Activated naive CD4-positive, alpha-beta T cell treated with Interleukin-2 at 50 U/mL for 16 hours (primary cell): Measurements from ENCODE around the gene KLF16.

Experiments
- DNase-seq: peaks from one replicate; pipeline ENCODE4 v3.0.0-alpha.2; 2020

Gene KLF16

DNA sequence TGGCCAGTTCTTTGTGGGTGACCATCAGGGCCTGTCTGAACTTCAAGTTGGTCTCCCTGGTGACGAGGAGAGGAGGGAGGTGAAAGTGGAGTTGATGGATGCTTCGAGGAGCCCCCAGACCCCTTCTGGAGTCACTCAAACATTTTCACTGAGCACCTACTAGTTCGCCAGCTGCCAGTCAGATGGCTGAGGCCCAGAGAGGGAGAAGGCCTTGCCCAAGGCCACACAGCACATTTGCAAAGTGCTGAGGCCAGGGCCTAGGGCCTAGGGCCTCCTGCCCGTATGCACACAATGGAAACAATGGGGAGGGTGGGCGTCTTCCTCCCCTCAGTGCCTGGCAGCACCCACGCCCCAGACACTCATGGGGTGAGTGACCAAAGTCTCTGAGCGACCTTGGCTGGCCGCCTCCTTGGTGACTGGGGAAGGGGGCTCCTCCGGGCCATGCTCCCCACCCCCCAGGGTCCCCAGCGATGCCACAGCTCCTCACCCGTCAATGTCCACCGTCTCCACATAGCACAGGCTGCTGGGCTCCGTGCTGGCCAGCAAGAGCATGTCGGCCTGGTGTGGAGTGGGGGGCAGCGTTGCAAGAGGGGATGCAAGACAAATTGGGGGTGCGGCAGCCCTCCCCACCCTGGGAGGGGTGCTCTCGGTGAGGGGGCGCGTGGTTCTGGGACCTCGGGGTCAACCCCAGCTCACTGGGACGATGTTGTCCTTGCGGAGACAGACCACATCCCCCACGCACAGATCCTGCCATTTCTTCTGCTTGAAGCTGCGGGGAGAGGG is 57.8 kb downstream of the KLF16 start:
- no peak for DNase-seq

DNA sequence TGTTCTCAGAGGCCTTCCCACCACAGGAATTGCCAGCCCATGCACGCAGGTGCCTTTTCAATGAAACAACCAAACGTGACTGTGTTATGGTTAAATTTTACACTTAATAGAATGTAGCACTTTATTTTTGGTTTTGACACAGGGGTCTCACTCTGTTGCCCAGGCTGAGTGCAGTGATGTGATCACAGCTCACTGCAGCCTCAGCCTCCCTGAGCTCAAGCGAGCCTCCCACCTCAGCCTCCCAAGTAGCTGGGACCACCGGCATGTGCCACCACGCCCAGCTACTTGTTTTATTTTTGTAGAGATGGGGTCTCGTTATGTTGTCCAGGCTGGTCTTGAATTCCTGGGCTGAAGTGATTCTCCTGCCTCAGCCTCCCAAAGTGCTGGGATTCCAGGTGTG is 58.5 kb downstream of the KLF16 start:
- no peak for DNase-seq
